Right atrium auricular region (tissue), 2 donors: ENCODE results near the gene CIDEA. TPM values are rescaled to one million over a fixed set of nuclear protein-coding genes. Genes with fewer than 3 reads are reported as not detected.
A peak's percentile ranks its signal among the peaks of the same experiment; 100 is the strongest.
"Not testable (repeated sequence)": the region's sequence is repeated elsewhere in the genome, so short reads cannot be mapped to it uniquely, and the experiment has no call there.

ENCODE experiments used
- DNase-seq: peaks from one replicate; pipeline ENCODE4 v3.0.0-alpha.2; 2019; ENCODE audit warnings: low spot score
- H3K27ac ChIP-seq, 2 donors: fragments of 200-600 bp; sonication (generic); 1 replicate in 1 of 2; 2 replicates in 1 of 2; pipeline ENCODE4 v1.5.1; 2016 to 2019
- H3K27me3 ChIP-seq, 2 donors: fragments of 200-600 bp; sonication (generic); one replicate each; pipeline versions ENCODE4 v1.5.1 to v1.6.0; 2017 to 2019
- H3K36me3 ChIP-seq: fragments of 200-600 bp; sonication (generic); one replicate; pipeline ENCODE4 v1.5.1; 2016
- H3K4me1 ChIP-seq, 2 donors: fragments of 200-600 bp; sonication (generic); one replicate each; pipeline versions ENCODE4 v1.5.1 to v1.6.0; 2017 to 2019
- H3K4me3 ChIP-seq, 2 donors: fragments of 200-600 bp; sonication (generic); 1 replicate in 1 of 2; 2 replicates in 1 of 2; pipeline ENCODE4 v1.5.1; 2017 to 2019; ENCODE audit warnings: mild to moderate bottlenecking in 1 of 2, moderate library complexity in 1 of 2
- H3K9me3 ChIP-seq, 2 donors: fragments of 200-600 bp; sonication (generic); one replicate each; pipeline ENCODE4 v1.5.1; 2019
- total RNA-seq, 2 donors: library from RNA; depleted of rRNA; stranded (reverse); fragments of >200 nt; gene quantifications; one replicate each; pipeline ENCODE4 v1.1.0, GENCODE V29; 2016
- TF ChIP-seq, protein P1 (sequence below), 2 donors: fragments of 200-600 bp; sonication (generic); IDR thresholded peaks; one replicate each; pipeline ENCODE4 v1.5.1; 2019; ENCODE audit warnings: antibody characterized with exemption in 2 of 2

CIDEA gene, protein sequence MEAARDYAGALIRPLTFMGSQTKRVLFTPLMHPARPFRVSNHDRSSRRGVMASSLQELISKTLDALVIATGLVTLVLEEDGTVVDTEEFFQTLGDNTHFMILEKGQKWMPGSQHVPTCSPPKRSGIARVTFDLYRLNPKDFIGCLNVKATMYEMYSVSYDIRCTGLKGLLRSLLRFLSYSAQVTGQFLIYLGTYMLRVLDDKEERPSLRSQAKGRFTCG
- 1 to 10 TPM in 1 of 2 donors, under 1 TPM in 1; 0.82 to 3.9 TPM for total RNA-seq

DNA sequence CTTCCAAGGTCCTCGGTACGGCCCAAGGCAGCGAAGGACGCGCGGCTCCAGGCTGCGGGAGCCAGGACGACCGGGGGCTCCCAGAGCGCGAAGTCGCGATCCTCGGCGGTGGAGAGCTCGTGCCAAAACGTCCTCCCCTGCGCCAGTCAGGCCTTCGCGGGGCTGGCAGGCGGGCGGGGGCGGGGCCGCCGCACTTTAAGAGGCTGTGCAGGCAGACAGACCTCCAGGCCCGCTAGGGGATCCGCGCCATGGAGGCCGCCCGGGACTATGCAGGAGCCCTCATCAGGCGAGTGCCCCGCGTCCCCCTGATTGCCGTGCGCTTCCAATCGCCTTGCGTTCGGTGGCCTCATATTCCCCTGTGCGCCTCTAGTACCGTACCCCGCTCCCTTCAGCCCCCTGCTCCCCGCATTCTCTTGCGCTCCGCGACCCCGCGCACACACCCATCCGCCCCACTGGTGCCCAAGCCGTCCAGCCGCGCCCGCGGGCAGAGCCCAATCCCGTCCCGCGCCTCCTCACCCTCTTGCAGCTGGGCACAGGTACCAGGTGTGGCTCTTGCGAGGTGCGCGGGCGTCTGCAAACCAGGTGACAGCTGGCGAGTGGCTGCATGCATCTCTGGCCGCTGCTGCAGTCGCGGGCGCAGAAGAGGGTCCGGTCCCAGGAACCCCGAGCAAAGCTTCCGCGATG lies at the start of gene CIDEA:
Gene CIDEA (plus strand): TSS at position 226 of the 684 bp plus-strand sequence. CDS start 23 bp downstream, at position 249.
- Histone ChIP-seq H3K9me3 (no peaks in the 10 kb centered on the region), H3K27ac (no peak within 1 kb of the TSS), H3K4me3 (peak within 1 kb of the TSS; percentile 30 to 44), H3K36me3 (no peaks in the 10 kb centered on the region), H3K4me1 (peaks cover 0 to 19% of the 10 kb centered on the region in 2 donors), H3K27me3 (no peaks in the 10 kb centered on the region)
- TF ChIP-seq, protein P1, sequence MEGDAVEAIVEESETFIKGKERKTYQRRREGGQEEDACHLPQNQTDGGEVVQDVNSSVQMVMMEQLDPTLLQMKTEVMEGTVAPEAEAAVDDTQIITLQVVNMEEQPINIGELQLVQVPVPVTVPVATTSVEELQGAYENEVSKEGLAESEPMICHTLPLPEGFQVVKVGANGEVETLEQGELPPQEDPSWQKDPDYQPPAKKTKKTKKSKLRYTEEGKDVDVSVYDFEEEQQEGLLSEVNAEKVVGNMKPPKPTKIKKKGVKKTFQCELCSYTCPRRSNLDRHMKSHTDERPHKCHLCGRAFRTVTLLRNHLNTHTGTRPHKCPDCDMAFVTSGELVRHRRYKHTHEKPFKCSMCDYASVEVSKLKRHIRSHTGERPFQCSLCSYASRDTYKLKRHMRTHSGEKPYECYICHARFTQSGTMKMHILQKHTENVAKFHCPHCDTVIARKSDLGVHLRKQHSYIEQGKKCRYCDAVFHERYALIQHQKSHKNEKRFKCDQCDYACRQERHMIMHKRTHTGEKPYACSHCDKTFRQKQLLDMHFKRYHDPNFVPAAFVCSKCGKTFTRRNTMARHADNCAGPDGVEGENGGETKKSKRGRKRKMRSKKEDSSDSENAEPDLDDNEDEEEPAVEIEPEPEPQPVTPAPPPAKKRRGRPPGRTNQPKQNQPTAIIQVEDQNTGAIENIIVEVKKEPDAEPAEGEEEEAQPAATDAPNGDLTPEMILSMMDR (IDR thresholded peaks at IDR 0.05) = no peak
- no peak for DNase-seq

DNA sequence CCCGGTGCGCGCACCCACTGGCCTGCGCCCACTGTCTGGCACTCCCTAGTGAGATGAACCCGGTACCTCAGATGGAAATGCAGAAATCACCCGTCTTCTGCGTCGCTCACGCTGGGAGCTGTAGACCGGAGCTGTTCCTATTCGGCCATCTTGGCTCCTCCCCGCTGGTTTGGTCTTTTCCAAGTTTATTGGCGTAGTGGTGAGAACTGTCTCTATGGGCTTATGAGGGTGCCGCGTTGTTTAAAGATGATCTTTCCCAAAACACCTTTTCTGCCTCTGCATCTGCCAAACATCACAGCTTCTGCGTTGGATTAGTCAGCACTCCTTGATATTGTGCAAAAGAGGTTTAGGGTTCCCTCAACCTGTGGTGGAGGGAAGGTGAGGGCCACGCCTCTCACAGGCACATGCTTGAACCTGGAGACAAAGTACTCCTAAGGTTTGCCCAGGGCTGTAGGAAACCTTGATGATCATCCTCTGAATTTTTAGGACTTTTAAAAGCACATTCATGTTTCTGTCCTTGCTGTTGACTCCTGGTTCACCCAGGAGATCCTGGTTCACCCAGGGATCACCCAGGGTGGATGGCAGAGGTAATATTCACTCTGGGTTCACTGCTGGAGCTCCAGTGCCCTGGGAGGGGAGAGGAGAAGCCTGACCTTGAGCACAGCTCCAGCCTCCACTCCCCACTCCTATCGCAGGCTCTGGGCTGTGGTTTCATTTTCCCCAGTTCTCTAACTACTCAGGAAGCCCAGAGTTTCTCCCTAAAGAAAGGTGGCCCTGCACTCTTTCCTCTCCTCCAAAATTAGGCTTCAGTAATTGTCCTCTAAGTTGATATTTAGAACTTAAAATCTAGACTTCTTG lies 45.6 kb upstream of the CIDEA start:
- H3K4me3 ChIP-seq, H3K27ac ChIP-seq, H3K36me3 ChIP-seq, H3K27me3 ChIP-seq, DNase-seq, H3K9me3 ChIP-seq, H3K4me1 ChIP-seq: not testable (repeated sequence)

DNA sequence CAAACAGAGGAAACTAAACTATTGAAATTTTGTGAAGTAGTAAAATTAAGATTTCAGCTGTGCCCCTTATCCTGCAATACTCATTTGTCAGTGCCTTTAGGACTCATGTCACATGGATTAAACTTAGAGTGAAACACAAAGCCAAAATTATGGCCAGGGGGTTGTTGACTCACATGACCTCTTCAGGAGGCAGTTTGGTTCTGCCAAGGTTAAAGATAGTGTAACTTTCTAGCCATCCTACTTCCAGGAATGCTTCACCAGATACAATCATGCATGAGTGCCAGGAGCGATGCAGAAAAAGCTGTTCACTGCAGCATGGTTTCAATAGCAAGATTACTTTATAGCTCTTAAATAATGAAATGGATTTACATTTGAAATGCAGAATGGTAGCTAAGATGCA lies 41.9 kb upstream of the CIDEA start:
- not testable (repeated sequence) for H3K27me3 ChIP-seq, H3K9me3 ChIP-seq, DNase-seq, H3K27ac ChIP-seq, H3K36me3 ChIP-seq, H3K4me3 ChIP-seq, H3K4me1 ChIP-seq

DNA sequence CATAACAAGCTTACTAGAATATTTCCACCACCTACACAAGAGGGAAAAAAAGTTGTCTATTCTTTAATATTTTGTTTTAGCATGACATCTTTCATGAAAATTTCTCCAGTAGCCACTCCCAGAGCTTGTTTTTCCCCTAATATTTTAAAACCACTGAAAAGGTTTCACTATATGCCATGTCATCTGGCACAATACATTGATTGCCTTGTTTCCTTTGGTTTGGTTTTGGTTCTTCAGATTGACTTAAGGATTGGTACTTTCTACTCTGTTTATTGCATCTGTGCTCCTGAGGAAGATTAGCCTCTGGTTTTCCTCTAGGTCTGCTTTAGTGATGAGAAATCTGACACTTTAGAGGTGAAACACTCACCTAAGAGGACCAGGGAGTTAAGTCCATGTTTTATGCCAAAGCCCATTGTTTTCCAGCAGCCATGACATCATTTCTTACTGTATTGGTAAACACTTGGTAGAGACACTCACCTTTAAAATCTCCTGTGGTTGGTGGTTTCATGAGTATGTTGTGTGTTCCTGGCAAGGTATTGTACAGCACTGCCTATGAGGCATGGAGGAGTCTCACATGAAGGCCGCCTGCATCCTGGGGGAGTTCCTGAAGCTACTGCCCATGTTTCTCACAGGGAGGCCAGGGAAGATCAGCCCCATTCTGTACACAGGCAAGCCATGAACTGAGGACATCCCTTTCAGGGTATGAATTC lies 39.7 kb upstream of the CIDEA start:
- not testable (repeated sequence) for H3K4me3 ChIP-seq, H3K4me1 ChIP-seq, H3K9me3 ChIP-seq, H3K36me3 ChIP-seq, DNase-seq, H3K27me3 ChIP-seq, H3K27ac ChIP-seq

DNA sequence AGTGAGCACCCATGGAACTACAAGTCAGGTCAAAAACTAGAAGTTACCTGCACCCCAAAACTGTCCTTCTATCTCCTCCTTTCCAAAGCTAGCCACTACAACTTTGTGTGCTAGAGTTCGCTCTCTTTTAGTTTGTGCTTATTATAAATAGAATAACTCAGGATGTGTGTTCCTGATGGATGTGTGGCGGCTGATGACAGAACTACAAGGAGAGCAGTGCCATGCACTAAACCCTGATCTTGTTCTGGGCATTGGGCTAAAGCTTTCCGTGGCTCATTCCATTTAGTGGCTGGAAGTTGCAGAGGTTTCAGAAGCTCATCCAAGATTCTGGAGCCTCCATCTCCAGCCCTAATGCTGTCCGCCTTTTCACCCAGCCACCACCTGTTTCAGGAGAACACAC lies 37.7 kb upstream of the CIDEA start:
- DNase-seq, H3K36me3 ChIP-seq, H3K4me3 ChIP-seq, H3K4me1 ChIP-seq, H3K9me3 ChIP-seq, H3K27ac ChIP-seq, H3K27me3 ChIP-seq: not testable (repeated sequence)

DNA sequence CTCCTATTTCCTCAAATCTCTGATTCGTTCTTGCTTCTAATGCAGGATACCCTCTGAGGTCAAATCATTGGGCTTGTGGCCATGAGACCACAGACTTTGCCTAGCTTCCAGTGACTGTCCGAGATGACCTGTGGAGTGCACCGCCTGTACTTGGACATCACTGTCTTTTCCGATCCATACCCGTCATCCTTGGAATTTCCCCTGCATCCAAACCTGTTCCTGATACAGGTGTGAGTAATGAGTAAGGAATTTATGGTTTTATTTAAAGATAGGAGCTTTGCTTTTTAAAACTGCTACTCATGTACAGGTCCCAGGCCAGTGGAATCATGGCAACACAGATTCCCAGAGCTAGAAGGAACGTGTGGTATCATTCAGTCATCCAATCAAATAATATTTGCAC lies 35.6 kb upstream of the CIDEA start:
- H3K36me3 ChIP-seq, H3K4me3 ChIP-seq: not testable (repeated sequence)

DNA sequence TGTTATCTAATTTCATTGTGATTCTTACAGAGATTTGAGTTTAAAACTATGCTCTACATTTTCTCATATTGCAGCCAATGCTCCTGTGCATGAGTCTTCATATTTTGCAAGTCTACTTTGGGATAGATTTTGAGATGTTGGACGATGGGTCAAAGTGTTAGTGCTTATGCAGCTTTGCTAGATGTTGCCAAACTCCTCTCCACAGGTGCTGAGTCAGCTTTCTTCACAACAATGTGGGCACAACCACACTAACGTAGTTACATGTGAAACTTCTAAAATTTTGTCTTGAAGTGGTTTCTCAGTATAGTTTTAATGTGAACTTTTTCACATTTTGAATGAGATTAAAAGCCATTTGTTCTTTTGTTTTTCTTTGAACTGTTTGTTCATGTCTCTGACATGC lies 32.1 kb upstream of the CIDEA start:
- not testable (repeated sequence) for H3K27ac ChIP-seq, H3K27me3 ChIP-seq, H3K4me3 ChIP-seq, H3K4me1 ChIP-seq, H3K36me3 ChIP-seq, H3K9me3 ChIP-seq, DNase-seq

More for the DNA sequence above, 35.6 kb upstream of the CIDEA start:
- H3K27ac ChIP-seq, H3K4me1 ChIP-seq, DNase-seq, H3K9me3 ChIP-seq, H3K27me3 ChIP-seq: not testable (repeated sequence)

DNA sequence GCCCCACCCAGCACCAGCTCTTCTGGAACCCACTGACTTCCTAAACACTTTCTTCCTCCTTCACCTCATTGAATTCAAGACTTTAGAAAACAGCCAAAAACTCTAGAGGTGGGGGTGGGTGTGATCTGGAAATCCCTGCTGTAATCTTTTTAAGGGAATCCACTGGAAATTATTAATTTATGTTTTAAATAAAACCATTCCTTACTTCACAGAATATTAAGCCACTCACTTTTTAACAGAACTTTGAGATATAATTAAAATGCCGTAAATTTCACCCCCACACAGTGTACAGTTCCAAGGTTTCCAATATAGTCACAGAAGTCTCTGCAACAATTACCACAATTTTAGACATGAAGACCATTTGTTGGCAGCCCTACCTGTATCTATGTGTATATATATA lies 30.8 kb upstream of the CIDEA start:
- DNase-seq, H3K4me1 ChIP-seq, H3K27me3 ChIP-seq, H3K36me3 ChIP-seq, H3K9me3 ChIP-seq, H3K4me3 ChIP-seq, H3K27ac ChIP-seq: not testable (repeated sequence)

DNA sequence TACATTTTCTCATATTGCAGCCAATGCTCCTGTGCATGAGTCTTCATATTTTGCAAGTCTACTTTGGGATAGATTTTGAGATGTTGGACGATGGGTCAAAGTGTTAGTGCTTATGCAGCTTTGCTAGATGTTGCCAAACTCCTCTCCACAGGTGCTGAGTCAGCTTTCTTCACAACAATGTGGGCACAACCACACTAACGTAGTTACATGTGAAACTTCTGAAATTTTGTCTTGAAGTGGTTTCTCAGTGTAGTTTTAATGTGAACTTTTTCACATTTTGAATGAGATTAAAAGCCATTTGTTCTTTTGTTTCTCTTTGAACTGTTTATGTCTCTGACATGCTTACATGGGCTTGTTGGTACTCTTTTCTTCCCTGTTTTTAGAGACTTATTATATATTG lies 27.4 kb upstream of the CIDEA start:
- not testable (repeated sequence) for H3K27me3 ChIP-seq, H3K4me3 ChIP-seq, H3K27ac ChIP-seq, H3K4me1 ChIP-seq, DNase-seq, H3K9me3 ChIP-seq, H3K36me3 ChIP-seq

DNA sequence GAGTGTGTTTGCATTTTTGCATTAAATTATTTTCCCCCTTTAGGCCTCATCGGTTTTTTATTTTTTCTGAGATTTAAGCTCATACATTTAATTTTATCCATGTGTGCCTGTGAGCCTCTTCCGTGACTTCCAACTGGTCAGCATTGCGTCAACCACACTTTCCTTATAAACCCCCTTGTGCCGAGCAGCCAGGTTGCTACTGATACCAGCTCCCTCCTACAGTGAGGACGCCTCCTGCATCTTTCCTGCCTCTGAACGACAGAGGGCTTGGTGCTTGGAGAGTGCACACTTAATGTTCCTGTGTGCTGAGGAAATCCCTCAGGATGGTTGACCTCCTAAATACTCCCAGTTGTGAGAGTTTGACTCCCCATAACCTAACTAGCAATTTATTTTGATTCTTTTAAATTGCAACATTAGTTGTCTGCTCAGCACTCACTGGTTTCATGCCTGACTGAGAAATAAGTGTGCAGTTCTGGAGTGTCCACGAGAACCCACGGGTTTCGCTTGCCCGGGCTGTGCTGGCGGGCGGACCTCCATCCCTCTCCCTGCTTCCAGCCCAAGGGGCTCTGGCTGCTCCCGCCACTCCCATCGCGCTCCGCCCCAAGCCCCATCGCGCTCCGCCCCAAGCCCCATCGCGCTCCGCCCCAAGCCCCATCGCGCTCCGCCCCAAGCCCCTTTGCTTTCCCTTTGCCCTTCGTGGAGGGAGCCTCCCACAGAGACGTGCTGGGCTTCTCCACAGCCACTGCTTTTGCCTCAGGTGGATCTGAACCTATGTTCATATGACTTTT lies 26.6 kb upstream of the CIDEA start:
- H3K36me3 ChIP-seq, H3K27me3 ChIP-seq, H3K27ac ChIP-seq, DNase-seq, H3K4me1 ChIP-seq, H3K9me3 ChIP-seq, H3K4me3 ChIP-seq: not testable (repeated sequence)

DNA sequence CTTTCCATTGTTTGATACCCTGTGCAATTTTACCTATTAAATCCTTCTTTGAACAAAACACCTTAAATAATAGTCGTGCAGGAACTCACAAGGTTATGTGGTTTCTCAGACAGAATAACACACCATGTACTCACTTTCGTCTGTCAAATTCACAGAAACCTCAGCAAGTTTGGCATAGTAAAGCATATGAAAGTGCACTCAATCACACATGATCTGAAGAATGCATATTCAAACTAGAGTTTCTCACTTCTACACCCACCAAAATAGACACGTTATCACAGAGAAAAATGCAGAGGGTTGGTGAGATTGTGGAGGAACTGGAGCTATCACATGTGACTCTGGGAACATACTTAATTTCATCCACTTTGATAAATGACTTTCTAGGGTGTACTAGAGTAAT lies 25.9 kb upstream of the CIDEA start:
- H3K9me3 ChIP-seq, DNase-seq, H3K27ac ChIP-seq, H3K36me3 ChIP-seq, H3K4me1 ChIP-seq, H3K4me3 ChIP-seq, H3K27me3 ChIP-seq: not testable (repeated sequence)

DNA sequence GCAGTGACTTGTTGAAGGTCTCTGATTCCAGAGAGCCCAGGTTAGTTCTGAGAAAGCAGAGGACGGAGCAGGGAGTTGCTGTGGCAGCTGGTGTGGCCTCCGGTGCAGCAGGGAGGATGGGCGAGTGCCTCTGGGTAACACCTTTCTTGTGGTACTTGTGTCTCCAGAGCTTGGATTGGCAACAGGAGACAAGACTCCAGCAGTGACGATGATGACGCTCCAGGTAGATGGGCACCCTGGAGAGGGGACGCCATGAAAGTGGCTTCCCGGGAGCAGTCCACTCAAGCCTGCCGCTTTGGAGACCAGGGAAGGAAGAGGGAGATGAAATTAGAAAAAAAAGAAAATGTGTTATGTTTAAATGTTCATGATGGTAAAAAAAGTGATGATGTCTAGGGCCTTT lies 23.6 kb upstream of the CIDEA start:
- DNase-seq, H3K4me1 ChIP-seq, H3K36me3 ChIP-seq: not testable (repeated sequence)

More for the DNA sequence above, 23.6 kb upstream of the CIDEA start:
- H3K4me3 ChIP-seq, H3K27ac ChIP-seq, H3K27me3 ChIP-seq, H3K9me3 ChIP-seq: not testable (repeated sequence)
